ENCODE measurements around the gene BACH2. TPM values are rescaled to one million over a fixed set of nuclear protein-coding genes. Genes with fewer than 3 reads are reported as not detected.

The BACH2 gene
- total and polyA plus RNA-seq, 2 donors (not counting 1 experiment from before 2014, with no cell fraction given), result 2.2 to 2.6 TPM

DNA sequence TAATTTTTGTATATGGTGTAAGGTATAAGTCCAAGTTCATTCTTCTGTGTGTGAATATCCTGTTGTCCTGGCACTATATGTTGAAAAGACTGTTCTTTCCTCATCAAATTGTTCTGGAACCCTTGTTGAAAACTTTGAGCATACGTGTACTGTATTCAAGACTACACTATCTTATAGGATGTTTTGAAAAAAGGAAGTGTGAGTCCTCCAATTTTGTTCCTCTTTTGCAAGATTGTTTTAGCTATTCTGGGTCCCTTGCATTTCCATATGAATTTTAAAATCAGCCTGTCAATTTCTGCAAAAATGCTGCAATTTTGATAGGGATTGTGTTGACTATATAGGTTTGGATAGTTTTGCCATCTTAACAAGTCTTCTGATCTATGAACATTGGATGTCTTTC is 195.2 kb downstream of the BACH2 start:
- Histone ChIP-seq H3K9ac (ENCODE audit: insufficient read depth, low read length) (no peak overlapping the region), H3K79me2 (ENCODE audit: control insufficient read depth, insufficient read depth, low read length) (no peaks in the 10 kb centered on the region), H3K27me3 (ENCODE audit: control insufficient read depth, insufficient read depth, low read length) (no peaks in the 10 kb centered on the region), H3K4me2 (ENCODE audit: extremely low read depth, insufficient read depth, low read length) (no peak overlapping the region), H3K9me3 (ENCODE audit: control insufficient read depth, insufficient read depth, low read depth, low read length) (no peaks in the 10 kb centered on the region), H2AFZ (ENCODE audit: low read length) (no peak overlapping the region), H3K4me1 (ENCODE audit: control insufficient read depth, extremely low read depth, insufficient read depth, low read length) (peaks cover 20% of the 10 kb centered on the region), H3K36me3 (ENCODE audit: control insufficient read depth, insufficient read depth, low read length) (no peaks in the 10 kb centered on the region), H4K20me1 (ENCODE audit: control insufficient read depth, extremely low read depth, insufficient read depth, low read length) (no peaks in the 10 kb centered on the region), H3K27ac (ENCODE audit: insufficient read depth, low read length) (no peak overlapping the region), H3K4me3 (replicated peaks in 1 of 4; ENCODE audit: control extremely low read depth in 1 of 4, insufficient read depth in 1 of 4, low read depth in 3 of 4, low read length in 4 of 4) (no peak overlapping the region)
- DNase-seq (ENCODE audit: low read depth in 2 of 2), result no peak
- TF ChIP-seq EZH2 (IDR thresholded peaks at IDR 0.05; ENCODE audit: low read length, missing control alignments), result no peak
- TF ChIP-seq, protein P1, sequence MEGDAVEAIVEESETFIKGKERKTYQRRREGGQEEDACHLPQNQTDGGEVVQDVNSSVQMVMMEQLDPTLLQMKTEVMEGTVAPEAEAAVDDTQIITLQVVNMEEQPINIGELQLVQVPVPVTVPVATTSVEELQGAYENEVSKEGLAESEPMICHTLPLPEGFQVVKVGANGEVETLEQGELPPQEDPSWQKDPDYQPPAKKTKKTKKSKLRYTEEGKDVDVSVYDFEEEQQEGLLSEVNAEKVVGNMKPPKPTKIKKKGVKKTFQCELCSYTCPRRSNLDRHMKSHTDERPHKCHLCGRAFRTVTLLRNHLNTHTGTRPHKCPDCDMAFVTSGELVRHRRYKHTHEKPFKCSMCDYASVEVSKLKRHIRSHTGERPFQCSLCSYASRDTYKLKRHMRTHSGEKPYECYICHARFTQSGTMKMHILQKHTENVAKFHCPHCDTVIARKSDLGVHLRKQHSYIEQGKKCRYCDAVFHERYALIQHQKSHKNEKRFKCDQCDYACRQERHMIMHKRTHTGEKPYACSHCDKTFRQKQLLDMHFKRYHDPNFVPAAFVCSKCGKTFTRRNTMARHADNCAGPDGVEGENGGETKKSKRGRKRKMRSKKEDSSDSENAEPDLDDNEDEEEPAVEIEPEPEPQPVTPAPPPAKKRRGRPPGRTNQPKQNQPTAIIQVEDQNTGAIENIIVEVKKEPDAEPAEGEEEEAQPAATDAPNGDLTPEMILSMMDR (conservative IDR thresholded peaks at IDR 0.05 in 1 of 2, IDR thresholded peaks at IDR 0.05 in 1 of 2; ENCODE audit: low read depth in 1 of 2, low read length in 2 of 2), result no peak

DNA sequence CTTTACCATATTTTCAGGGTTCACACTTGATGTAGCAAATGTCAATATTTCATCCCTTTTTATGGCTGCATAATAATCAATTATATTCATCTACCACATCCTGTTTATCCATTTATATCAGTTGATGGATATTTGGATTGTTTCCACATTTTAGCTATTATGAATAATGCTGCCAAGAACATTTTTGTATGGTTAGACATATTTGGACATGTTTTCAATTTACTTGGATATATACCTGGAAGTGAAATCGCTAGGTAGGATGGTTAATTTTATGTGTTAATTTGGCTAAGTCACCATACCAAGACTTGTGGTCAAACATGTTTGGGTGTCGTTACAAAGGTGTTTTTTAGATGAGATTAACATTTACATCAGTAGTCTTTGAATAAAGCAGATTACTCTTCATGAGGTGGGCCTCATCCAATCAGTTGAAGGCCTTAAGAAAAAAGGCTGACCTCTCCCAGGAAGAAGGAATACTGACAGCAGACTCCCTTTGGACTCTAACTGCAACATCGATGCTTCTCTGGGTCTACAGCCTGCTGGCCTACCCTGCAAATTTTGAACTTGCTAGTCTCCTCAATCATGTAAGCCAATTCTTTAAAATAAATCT is 196.5 kb downstream of the BACH2 start:
- Histone ChIP-seq H3K27ac (ENCODE audit: insufficient read depth, low read length) (no peak overlapping the region), H3K36me3 (ENCODE audit: control insufficient read depth, insufficient read depth, low read length) (no peaks in the 10 kb centered on the region), H3K9me3 (ENCODE audit: control insufficient read depth, insufficient read depth, low read depth, low read length) (no peaks in the 10 kb centered on the region), H3K4me1 (ENCODE audit: control insufficient read depth, extremely low read depth, insufficient read depth, low read length) (peaks cover 20% of the 10 kb centered on the region), H3K79me2 (ENCODE audit: control insufficient read depth, insufficient read depth, low read length) (no peaks in the 10 kb centered on the region), H3K4me3 (replicated peaks in 1 of 4; ENCODE audit: control extremely low read depth in 1 of 4, insufficient read depth in 1 of 4, low read depth in 3 of 4, low read length in 4 of 4) (no peak overlapping the region), H3K4me2 (ENCODE audit: extremely low read depth, insufficient read depth, low read length) (no peak overlapping the region), H4K20me1 (ENCODE audit: control insufficient read depth, extremely low read depth, insufficient read depth, low read length) (no peaks in the 10 kb centered on the region), H3K9ac (ENCODE audit: insufficient read depth, low read length) (no peak overlapping the region), H3K27me3 (ENCODE audit: control insufficient read depth, insufficient read depth, low read length) (no peaks in the 10 kb centered on the region), H2AFZ (ENCODE audit: low read length) (no peak overlapping the region)
- TF ChIP-seq, protein P1 (conservative IDR thresholded peaks at IDR 0.05 in 1 of 2, IDR thresholded peaks at IDR 0.05 in 1 of 2; ENCODE audit: low read depth in 1 of 2, low read length in 2 of 2), result no peak
- no peak for TF ChIP-seq EZH2 (IDR thresholded peaks at IDR 0.05; ENCODE audit: low read length, missing control alignments)
- peak; percentile 31 to 51 for DNase-seq (ENCODE audit: low read depth in 2 of 2)

DNA sequence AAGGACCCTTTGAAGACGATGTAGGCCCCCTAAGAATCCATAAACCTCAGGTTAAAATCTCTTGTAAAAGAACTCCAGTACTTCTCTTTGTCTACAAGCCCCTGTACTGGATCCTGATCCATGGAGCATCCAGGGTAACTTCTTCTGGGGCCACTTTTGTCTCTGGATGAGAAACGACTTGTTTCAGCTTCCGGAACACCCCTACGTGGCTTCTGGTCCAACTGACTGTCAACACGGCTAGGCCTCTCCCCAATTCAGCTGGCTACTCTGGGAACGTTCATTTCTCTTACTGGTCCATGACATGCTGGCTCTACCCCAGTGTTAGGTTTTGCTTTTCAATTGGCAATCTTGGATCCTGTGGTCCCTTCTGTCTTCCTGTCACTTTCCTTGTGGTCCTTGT is 198.0 kb downstream of the BACH2 start:
- Histone ChIP-seq H3K4me2 (ENCODE audit: extremely low read depth, insufficient read depth, low read length) (peak overlapping the region; percentile 23), H3K9ac (ENCODE audit: insufficient read depth, low read length) (no peak overlapping the region), H3K4me3 (replicated peaks in 1 of 4; ENCODE audit: control extremely low read depth in 1 of 4, insufficient read depth in 1 of 4, low read depth in 3 of 4, low read length in 4 of 4) (no peak overlapping the region), H3K79me2 (ENCODE audit: control insufficient read depth, insufficient read depth, low read length) (no peaks in the 10 kb centered on the region), H3K4me1 (ENCODE audit: control insufficient read depth, extremely low read depth, insufficient read depth, low read length) (peaks cover 20% of the 10 kb centered on the region), H3K36me3 (ENCODE audit: control insufficient read depth, insufficient read depth, low read length) (no peaks in the 10 kb centered on the region), H3K9me3 (ENCODE audit: control insufficient read depth, insufficient read depth, low read depth, low read length) (no peaks in the 10 kb centered on the region), H3K27me3 (ENCODE audit: control insufficient read depth, insufficient read depth, low read length) (no peaks in the 10 kb centered on the region), H4K20me1 (ENCODE audit: control insufficient read depth, extremely low read depth, insufficient read depth, low read length) (no peaks in the 10 kb centered on the region), H2AFZ (ENCODE audit: low read length) (peak overlapping the region; percentile 0), H3K27ac (ENCODE audit: insufficient read depth, low read length) (peak overlapping the region; percentile 69)
- no peak for TF ChIP-seq EZH2 (IDR thresholded peaks at IDR 0.05; ENCODE audit: low read length, missing control alignments)
- TF ChIP-seq, protein P1 (conservative IDR thresholded peaks at IDR 0.05 in 1 of 2, IDR thresholded peaks at IDR 0.05 in 1 of 2; ENCODE audit: low read depth in 1 of 2, low read length in 2 of 2), result no peak
- peak in 1 of 2 donors; percentile 61 for DNase-seq (ENCODE audit: low read depth in 2 of 2)

Data from fibroblast of lung (primary cell).